Raji (cell line): Measurements from ENCODE around the gene CMTM4.

Experiments used
- POLR2A ChIP-seq: IDR thresholded peaks from 2 replicates; pipeline ENCODE4 v1.6.1; 2011; ENCODE audit warnings: low read depth, low read length, control low read depth; ENCODE audit not compliant: insufficient read depth

CMTM4 gene

GRCh38 chr16:66658860-66659190 is 37.7 kb downstream of the CMTM4 start:
- no peak for TF ChIP-seq POLR2A

DNA sequence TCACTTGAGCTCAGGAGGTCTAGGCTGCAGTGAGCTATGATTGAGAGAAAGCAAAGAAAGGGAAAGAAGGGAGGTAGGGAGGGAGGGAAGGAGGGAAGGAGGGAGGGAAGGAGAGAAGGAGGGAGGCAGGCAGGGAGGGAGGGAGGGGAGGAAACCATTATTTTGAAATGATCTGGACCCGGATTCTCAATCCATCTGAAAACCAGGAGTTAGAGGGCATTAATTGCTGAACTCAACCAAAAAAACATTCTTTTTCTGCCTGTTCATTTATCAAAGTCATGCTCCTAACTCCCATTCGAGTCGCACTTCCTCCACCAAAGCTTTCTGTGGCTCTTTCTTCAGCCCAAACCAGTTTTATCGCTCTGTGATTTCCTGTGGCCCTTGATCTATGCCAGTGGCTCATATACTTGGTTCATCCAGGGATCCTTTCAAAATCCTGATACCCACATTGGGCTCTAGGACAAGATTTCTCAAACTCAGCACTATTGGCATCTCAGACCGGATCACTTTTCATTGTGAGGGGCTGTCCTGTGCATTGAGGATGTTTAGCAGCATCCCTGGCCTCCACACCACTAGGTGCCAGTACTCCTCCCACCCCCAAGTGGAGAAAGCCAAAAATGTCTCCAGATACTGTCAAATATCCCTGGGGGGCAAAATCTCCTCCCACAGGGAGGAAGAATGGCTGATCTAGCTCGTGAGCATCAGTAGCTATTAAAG is 38.2 kb downstream of the CMTM4 start:
- TF ChIP-seq POLR2A = no peak

- no peak for TF ChIP-seq POLR2A
These were observed 40.0 kb downstream of the CMTM4 start for GRCh38 chr16:66656547-66656946.

- no peak for TF ChIP-seq POLR2A
These were observed 42.8 kb downstream of the CMTM4 start for GRCh38 chr16:66653581-66654350.

DNA sequence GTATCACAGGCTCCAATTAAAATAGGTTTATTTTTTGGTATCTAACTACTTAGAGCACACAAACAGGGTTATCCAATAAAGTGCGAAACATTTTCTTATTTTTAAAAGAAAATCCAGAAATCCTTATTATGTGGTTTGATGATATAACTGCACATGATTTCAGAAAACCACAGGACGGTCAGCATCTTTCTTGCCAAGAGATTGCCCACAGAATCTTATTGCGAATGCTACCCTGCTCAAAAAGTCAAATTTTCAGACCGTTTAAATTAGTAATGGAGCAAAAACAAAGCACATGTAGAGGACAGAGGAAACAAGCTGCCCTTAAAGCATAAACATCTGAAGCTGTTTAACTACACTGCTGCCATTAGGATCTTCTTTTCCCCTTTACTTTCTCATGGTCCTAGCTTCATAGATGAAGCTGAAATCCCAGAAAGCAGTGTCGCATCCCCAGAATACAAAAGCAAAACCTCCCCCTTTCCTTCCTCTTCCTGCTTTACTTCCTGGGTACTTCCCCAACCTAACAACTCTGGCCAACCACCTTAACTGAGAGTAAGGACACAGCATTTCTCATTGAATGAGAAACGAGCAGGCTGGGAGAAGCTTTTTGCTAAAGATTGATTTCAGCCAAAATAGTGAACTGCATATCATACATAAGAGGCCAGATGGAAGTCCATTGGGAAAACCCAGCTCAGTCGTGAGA is 43.7 kb downstream of the CMTM4 start:
- no peak for TF ChIP-seq POLR2A

DNA sequence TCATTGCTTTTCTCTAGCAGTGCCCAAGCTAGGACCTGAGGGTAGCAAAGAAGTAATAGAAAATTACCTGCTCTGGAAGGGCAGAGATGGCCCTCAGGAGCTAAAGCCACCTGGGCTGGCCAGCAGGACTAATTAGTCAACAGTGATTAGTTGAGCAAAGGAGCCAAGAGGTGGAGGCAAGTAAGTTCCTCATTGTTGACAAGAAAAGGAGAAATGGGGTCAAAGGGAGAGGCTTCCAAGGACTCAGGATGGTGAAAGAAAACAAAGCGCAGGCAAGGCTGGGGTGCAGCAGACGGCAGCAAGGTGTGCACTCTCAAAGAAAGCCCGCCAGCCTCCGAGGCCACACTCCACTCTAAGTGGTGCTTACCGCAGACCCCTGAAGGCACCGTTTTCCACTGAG is 44.6 kb downstream of the CMTM4 start:
- TF ChIP-seq POLR2A = no peak

GRCh38 chr16:66651474-66651765 is 45.1 kb downstream of the CMTM4 start:
- TF ChIP-seq POLR2A = no peak

DNA sequence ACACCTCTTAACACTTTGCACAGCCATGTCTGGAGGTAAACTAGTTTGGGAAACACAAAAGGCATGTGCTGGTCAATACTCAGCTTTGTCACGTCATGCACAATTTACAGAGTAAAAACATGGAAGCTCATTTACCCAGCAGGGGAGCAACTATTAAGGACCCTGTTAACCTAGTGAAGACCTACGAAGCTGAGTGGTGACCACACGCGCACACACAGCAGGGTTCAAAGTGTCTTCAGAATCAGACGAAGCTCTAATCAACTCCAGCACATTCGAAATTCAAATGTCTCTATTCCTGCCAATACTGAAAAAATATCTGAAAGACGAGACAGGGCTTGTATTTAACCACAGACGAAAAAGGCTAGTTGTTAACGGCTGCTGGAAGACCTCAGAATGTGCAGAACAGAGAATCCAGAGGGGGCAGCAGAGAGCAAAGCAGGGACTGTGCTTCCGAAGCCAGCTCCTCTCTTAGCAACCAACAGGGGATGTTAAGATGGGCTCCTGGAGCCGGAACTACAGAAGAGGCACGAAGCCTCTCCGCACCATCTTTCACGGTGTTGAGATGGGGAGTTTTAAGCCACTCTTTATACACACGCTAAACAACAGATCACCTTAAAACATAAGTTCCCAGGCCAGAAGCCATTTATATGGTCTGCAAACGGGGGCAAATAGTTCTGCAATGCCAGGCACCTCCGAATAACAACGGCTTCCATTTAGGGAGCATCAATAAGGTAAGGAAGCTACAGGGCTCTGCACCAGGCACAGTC is 45.7 kb downstream of the CMTM4 start:
- no peak for TF ChIP-seq POLR2A

- no peak for TF ChIP-seq POLR2A
These were observed 46.8 kb downstream of the CMTM4 start for GRCh38 chr16:66649636-66650205.

DNA sequence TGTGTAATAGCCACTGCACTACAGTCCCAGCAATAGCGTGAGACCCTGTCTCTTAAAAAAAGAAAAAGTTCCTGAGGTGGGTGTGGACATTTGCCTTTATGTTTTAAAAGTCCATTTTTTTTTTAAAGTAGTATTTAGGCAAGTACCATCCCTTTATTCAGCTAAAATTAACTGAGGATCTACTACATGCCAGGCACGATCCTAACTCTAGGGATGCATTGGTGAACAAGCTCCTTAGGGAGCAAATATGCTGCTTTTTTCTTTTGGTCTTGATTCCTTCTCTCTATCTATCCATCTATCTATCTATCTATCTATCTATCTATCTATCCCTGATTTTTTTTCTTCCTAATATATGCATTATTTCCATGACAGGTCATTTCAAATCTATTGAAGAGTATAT is 47.4 kb downstream of the CMTM4 start:
- no peak for TF ChIP-seq POLR2A

GRCh38 chr16:66647866-66648265 is 48.7 kb downstream of the CMTM4 start:
- TF ChIP-seq POLR2A = no peak

- no peak for TF ChIP-seq POLR2A
These were observed 55.2 kb downstream of the CMTM4 start for GRCh38 chr16:66641387-66641786.

GRCh38 chr16:66640724-66641314 is 55.7 kb downstream of the CMTM4 start:
- no peak for TF ChIP-seq POLR2A

GRCh38 chr16:66639091-66639885 is 57.3 kb downstream of the CMTM4 start:
- no peak for TF ChIP-seq POLR2A

GRCh38 chr16:66637806-66638205 is 58.7 kb downstream of the CMTM4 start:
- no peak for TF ChIP-seq POLR2A

DNA sequence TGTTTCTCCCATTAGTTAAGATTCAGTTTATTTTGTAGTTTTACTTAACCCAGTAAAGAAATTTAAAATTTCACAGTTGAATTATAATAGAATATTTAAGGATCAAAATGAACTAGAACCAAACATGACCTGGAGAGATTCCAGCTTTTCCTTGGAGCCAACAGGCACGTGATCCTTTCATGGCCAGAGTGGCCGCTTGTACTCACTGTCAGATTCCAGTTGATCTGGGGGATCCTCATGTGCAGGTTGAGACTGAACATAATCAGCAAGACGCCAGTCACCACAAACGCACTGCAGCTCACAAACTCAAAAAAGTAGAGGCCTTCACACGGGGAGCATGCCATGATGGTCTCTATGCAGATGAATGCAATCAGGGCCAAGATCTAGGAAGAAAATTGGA is 60.3 kb downstream of the CMTM4 start:
- no peak for TF ChIP-seq POLR2A
